SH-SY5Y (cell line): ENCODE data around the gene CCDC88C.

Experiments
- GATA2 ChIP-seq: IDR thresholded peaks from 2 replicates; pipeline ENCODE4 v1.6.1; 2011; ENCODE audit warnings: mild to moderate bottlenecking, low read depth, low read length
- GATA3 ChIP-seq: IDR thresholded peaks from 2 replicates; pipeline ENCODE4 v1.6.1; 2011; ENCODE audit warnings: low read depth, mild to moderate bottlenecking, low read length, moderate library complexity

DNA sequence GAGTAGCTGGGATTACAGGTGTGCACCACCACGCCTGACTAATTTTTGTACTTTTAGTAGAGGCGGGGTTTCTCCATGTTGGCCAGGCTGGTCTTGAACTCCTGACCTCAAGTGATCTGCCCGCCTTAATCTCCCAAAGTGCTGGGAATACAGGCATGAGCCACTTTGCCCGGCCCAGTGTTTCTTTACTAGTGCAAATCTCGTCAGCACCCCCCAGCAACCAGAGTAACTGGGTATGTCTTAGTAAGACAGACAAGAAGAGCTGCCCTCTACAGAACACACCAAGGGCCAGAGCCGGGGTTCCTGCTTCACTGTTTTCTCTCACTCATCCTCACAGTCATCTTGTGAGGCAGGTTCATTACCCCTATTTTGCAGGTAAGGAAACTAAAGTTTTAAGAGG lies 94.6 kb downstream of the CCDC88C start:
- TF ChIP-seq GATA2 (no peak), GATA3 (no peak)
